HL-60 (cell line): Measurements from ENCODE around the gene PITPNC1.

ENCODE experiments used
- DNase-seq, 2 experiments: peaks; one replicate each; pipeline ENCODE4 v3.0.0-alpha.2; 2010 to 2020; ENCODE audit warnings: low read depth in 1 of 2, low spot score in 1 of 2
- H3K27ac ChIP-seq: fragments of 250-450 bp; sonication (Bioruptor Pico); replicated peaks from 2 replicates; pipeline ENCODE4 v1.5.1; 2020; ENCODE audit warnings: mild to moderate bottlenecking, moderate library complexity
- H3K27me3 ChIP-seq: fragments of 250-450 bp; sonication (Bioruptor Pico); 2 replicates; pipeline ENCODE4 v1.5.1; 2021; ENCODE audit warnings: mild to moderate bottlenecking, moderate library complexity; ENCODE audit not compliant: insufficient read depth, poor library complexity, severe bottlenecking
- H3K4me3 ChIP-seq: replicated peaks from 2 replicates; pipeline ENCODE4 v1.5.1; 2011; ENCODE audit warnings: mild to moderate bottlenecking, control low read depth, low read length; ENCODE audit not compliant: insufficient read depth
- CTCF ChIP-seq: IDR thresholded peaks from one replicate; pipeline ENCODE4 v1.5.1; 2011; ENCODE audit warnings: low read length, control low read depth, inconsistent platforms; ENCODE audit not compliant: insufficient read depth
- GABPA ChIP-seq: IDR thresholded peaks from 2 replicates; pipeline ENCODE4 v1.6.1; 2012; ENCODE audit warnings: low read depth
- POLR2AphosphoS5 ChIP-seq: IDR thresholded peaks from 2 replicates; pipeline ENCODE4 v1.6.1; 2012; ENCODE audit warnings: low read depth
- REST ChIP-seq: IDR thresholded peaks from 2 replicates; pipeline ENCODE4 v1.6.1; 2012; ENCODE audit warnings: low read depth; ENCODE audit not compliant: insufficient replicate concordance
- SPI1 ChIP-seq: IDR thresholded peaks from 2 replicates; pipeline ENCODE4 v1.6.1; 2012; ENCODE audit warnings: low read depth, mild to moderate bottlenecking, borderline replicate concordance

PITPNC1 gene

GRCh38 chr17:67441052-67441895 lies 64.2 kb downstream of the PITPNC1 start:
- H3K27ac ChIP-seq = peak overlapping the region; percentile 64
- TF ChIP-seq CTCF (no peak), SPI1 (no peak), GABPA (no peak), REST (no peak), POLR2AphosphoS5 (no peak)
- no peak overlapping the region for H3K4me3 ChIP-seq
- peak in 1 of 2 experiments; percentile 56 for DNase-seq
- H3K27me3 ChIP-seq = no peaks in the 10 kb centered on the region

DNA sequence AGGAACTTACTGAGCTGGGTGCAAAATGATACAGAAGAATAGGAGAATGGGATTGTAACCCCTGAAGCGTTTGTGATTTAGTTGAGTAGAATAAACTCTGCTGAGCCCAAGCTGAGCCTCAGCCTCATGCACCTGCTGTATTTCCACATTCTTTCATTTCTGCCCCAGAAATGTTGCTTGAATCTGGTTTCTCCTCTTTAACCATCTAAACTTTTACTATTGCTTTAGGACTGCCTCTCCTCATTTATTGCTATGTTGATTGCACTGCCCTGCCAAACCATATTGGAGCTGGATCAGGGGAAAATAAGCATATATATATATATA lies 64.8 kb downstream of the PITPNC1 start:
- Histone ChIP-seq H3K27ac (no peak overlapping the region), H3K4me3 (no peak overlapping the region)

DNA sequence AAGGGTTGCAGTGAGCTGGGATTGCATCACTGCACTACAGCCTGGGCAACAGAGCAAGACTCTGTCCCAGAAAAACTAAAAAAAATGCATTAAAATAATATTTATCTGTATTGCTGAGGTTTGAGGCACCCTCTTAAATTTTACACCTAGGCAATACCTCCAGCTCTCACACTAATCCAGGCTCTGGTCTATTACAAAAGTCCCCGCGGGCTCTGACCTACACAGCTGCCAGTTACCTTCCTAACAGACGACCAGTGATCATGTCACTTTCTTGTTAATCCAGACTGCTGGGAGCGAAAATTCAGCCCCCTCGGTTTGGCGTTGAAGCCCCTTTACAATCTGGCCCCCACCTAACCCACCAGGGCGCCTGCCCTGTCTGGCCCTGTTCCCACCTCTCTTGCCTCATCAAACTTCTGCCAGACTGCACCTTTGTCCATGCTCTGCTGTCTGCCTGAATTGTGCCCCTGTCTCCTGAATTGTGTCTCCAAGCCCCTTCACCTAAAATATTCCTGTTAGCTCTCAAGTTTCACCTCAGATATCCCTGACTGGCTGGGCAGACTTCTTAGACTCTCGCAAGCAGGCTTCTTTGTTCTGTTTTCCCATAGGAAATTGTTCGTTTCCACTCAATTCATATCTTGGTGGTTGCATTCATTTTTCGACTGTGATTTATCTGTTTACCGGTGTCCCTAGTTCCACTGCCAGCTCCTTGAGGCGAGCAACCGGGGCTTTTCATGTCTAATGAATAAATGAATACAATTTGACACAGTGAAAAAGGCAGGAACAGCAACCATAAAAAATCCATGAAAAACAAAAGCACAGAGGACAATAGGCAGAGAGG lies 65.9 kb downstream of the PITPNC1 start:
- H3K27ac ChIP-seq = no peak overlapping the region
- no peaks in the 10 kb centered on the region for H3K27me3 ChIP-seq
- TF ChIP-seq REST (no peak), POLR2AphosphoS5 (no peak)
- DNase-seq = no peak
- no peak overlapping the region for H3K4me3 ChIP-seq

More for the DNA sequence above, 64.8 kb downstream of the PITPNC1 start:
- TF ChIP-seq CTCF (no peak), POLR2AphosphoS5 (no peak)
- DNase-seq = no peak
- no peaks in the 10 kb centered on the region for H3K27me3 ChIP-seq

- TF ChIP-seq POLR2AphosphoS5 (no peak), REST (no peak)
- Histone ChIP-seq H3K27ac (no peak overlapping the region), H3K27me3 (no peaks in the 10 kb centered on the region), H3K4me3 (no peak overlapping the region)
- no peak for DNase-seq
These were observed 67.0 kb downstream of the PITPNC1 start for GRCh38 chr17:67443931-67444595.
